Measurements from ENCODE around the gene INPP4B.

Gene INPP4B

DNA sequence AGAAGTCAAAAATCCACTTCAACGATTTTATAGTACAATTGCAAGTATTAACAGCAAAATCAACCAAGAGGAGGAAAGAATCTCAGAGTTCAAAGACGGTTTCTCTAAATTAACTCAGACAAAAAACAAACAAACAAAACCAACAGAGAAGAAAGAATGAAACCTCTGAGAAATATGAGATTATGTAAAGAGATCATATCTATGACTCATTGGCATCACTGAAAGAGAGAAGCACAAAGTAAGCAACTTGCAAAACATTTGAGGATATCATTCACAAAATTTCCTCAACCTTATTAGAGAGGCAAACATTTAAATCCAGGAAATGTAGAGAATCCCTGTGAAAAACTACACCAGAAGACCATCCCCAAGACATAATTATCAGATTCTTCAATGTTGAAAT is 370.4 kb downstream of the INPP4B start:
- Histone ChIP-seq H3K4me1 (ENCODE audit: control insufficient read depth, insufficient read depth, low read depth, low read length) (peaks cover 7% of the 10 kb centered on the region), H4K8ac (ENCODE audit: low read length) (no peak overlapping the region), H2BK12ac (ENCODE audit: low read length in 2 of 2) (no peak overlapping the region), H3K4ac (ENCODE audit: low read depth in 1 of 2, low read length in 2 of 2) (no peak overlapping the region), H3K9ac (ENCODE audit: low read length) (no peak overlapping the region), H3K14ac (ENCODE audit: low read length in 2 of 2) (no peak overlapping the region), H3K9me3 (ENCODE audit: control insufficient read depth, low read length) (no peaks in the 10 kb centered on the region), H2BK15ac (ENCODE audit: low read depth, poor library complexity, severe bottlenecking) (no peak overlapping the region), H3K23ac (ENCODE audit: low read length in 2 of 2) (no peak overlapping the region), H3K36me3 (ENCODE audit: control insufficient read depth in 1 of 2, insufficient read depth in 2 of 2, low read depth in 1 of 2, low read length in 2 of 2) (no peaks in the 10 kb centered on the region), H3K27me3 (ENCODE audit: control insufficient read depth in 1 of 2, insufficient read depth in 1 of 2, low read length in 2 of 2) (no peaks in the 10 kb centered on the region), H3K18ac (ENCODE audit: low read depth in 1 of 2, low read length in 2 of 2) (no peak overlapping the region), H2AFZ (ENCODE audit: low read depth, low read length) (no peak overlapping the region), H3K4me3 (ENCODE audit: insufficient read depth in 1 of 2, low read depth in 1 of 2, low read length in 2 of 2) (no peak overlapping the region), H2BK5ac (ENCODE audit: low read depth, low read length, poor library complexity, severe bottlenecking) (no peak overlapping the region), H2BK120ac (ENCODE audit: low read depth, low read length) (no peak overlapping the region), H2AK5ac (ENCODE audit: low read length, severe bottlenecking) (no peak overlapping the region), H3K4me2 (ENCODE audit: low read length, poor library complexity, severe bottlenecking) (no peak overlapping the region), H4K91ac (ENCODE audit: low read length) (no peak overlapping the region), H3K27ac (ENCODE audit: low read length, poor library complexity, severe bottlenecking) (no peak overlapping the region), H3K79me1 (replicated peaks; ENCODE audit: low read length, poor library complexity, severe bottlenecking) (no peaks in the 10 kb centered on the region)
- no peak for DNase-seq
- WGBS: no CpG with 5 or more reads among the region's 2 CpGs

GRCh38 chr4:142474398-142475087 is 371.6 kb downstream of the INPP4B start:
- no peak overlapping the region for H2BK120ac ChIP-seq (ENCODE audit: low read depth, low read length)
- H2BK15ac ChIP-seq (ENCODE audit: low read depth, poor library complexity, severe bottlenecking): no peak overlapping the region
- no peaks in the 10 kb centered on the region for H3K79me1 ChIP-seq (replicated peaks; ENCODE audit: low read length, poor library complexity, severe bottlenecking)
- H2BK12ac ChIP-seq (ENCODE audit: low read length in 2 of 2): no peak overlapping the region
- H3K36me3 ChIP-seq (ENCODE audit: control insufficient read depth in 1 of 2, insufficient read depth in 2 of 2, low read depth in 1 of 2, low read length in 2 of 2): no peaks in the 10 kb centered on the region
- H3K23ac ChIP-seq (ENCODE audit: low read length in 2 of 2): no peak overlapping the region
- no peak overlapping the region for H2BK5ac ChIP-seq (ENCODE audit: low read depth, low read length, poor library complexity, severe bottlenecking)
- no peak overlapping the region for H3K18ac ChIP-seq (ENCODE audit: low read depth in 1 of 2, low read length in 2 of 2)
- H3K4me3 ChIP-seq (ENCODE audit: insufficient read depth in 1 of 2, low read depth in 1 of 2, low read length in 2 of 2): no peak overlapping the region
- no peaks in the 10 kb centered on the region for H3K9me3 ChIP-seq (ENCODE audit: control insufficient read depth, low read length)
- H3K4me2 ChIP-seq (ENCODE audit: low read length, poor library complexity, severe bottlenecking): no peak overlapping the region
- H3K14ac ChIP-seq (ENCODE audit: low read length in 2 of 2): no peak overlapping the region
- no peak overlapping the region for H4K91ac ChIP-seq (ENCODE audit: low read length)
- no peak overlapping the region for H3K9ac ChIP-seq (ENCODE audit: low read length)
- H4K8ac ChIP-seq (ENCODE audit: low read length): no peak overlapping the region
- no peak overlapping the region for H2AK5ac ChIP-seq (ENCODE audit: low read length, severe bottlenecking)
- no peak for DNase-seq
- no peak overlapping the region for H3K27ac ChIP-seq (ENCODE audit: low read length, poor library complexity, severe bottlenecking)
- WGBS: 97% methylated on average over 4 of the region's 4 CpGs
- no peak overlapping the region for H2AFZ ChIP-seq (ENCODE audit: low read depth, low read length)
- peaks cover 7% of the 10 kb centered on the region for H3K4me1 ChIP-seq (ENCODE audit: control insufficient read depth, insufficient read depth, low read depth, low read length)
- H3K4ac ChIP-seq (ENCODE audit: low read depth in 1 of 2, low read length in 2 of 2): no peak overlapping the region
- no peaks in the 10 kb centered on the region for H3K27me3 ChIP-seq (ENCODE audit: control insufficient read depth in 1 of 2, insufficient read depth in 1 of 2, low read length in 2 of 2)

DNA sequence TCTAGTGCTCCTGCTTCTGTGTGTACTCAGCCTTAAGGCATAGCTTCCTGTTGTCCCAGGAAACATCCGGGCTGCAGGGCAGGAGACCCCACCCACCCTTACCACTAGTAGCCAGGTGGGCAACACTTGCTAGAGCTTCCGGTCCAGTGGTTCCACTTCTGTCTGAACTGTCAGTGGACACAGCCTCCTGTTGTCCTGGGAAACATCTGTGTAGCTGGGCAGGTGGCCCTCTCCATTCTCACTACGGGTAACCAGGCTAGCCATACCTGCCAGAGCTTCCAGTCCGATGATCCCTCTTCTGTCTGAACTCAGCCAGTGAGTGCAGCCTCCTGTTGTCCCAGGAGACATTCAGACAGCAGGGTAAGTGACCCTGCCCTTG is 372.2 kb downstream of the INPP4B start:
- Histone ChIP-seq H3K4me2 (ENCODE audit: low read length, poor library complexity, severe bottlenecking) (no peak overlapping the region), H3K27me3 (ENCODE audit: control insufficient read depth in 1 of 2, insufficient read depth in 1 of 2, low read length in 2 of 2) (no peaks in the 10 kb centered on the region), H2BK5ac (ENCODE audit: low read depth, low read length, poor library complexity, severe bottlenecking) (no peak overlapping the region), H3K9ac (ENCODE audit: low read length) (no peak overlapping the region), H4K91ac (ENCODE audit: low read length) (no peak overlapping the region), H3K36me3 (ENCODE audit: control insufficient read depth in 1 of 2, insufficient read depth in 2 of 2, low read depth in 1 of 2, low read length in 2 of 2) (no peaks in the 10 kb centered on the region), H3K79me1 (replicated peaks; ENCODE audit: low read length, poor library complexity, severe bottlenecking) (no peaks in the 10 kb centered on the region), H3K4me1 (ENCODE audit: control insufficient read depth, insufficient read depth, low read depth, low read length) (peaks cover 7% of the 10 kb centered on the region), H3K23ac (ENCODE audit: low read length in 2 of 2) (no peak overlapping the region), H2BK120ac (ENCODE audit: low read depth, low read length) (no peak overlapping the region), H3K18ac (ENCODE audit: low read depth in 1 of 2, low read length in 2 of 2) (no peak overlapping the region), H2AFZ (ENCODE audit: low read depth, low read length) (no peak overlapping the region), H2BK15ac (ENCODE audit: low read depth, poor library complexity, severe bottlenecking) (no peak overlapping the region), H3K9me3 (ENCODE audit: control insufficient read depth, low read length) (no peaks in the 10 kb centered on the region), H2BK12ac (ENCODE audit: low read length in 2 of 2) (no peak overlapping the region), H3K14ac (ENCODE audit: low read length in 2 of 2) (no peak overlapping the region), H3K4me3 (ENCODE audit: insufficient read depth in 1 of 2, low read depth in 1 of 2, low read length in 2 of 2) (no peak overlapping the region), H2AK5ac (ENCODE audit: low read length, severe bottlenecking) (no peak overlapping the region), H4K8ac (ENCODE audit: low read length) (no peak overlapping the region), H3K4ac (ENCODE audit: low read depth in 1 of 2, low read length in 2 of 2) (no peak overlapping the region), H3K27ac (ENCODE audit: low read length, poor library complexity, severe bottlenecking) (no peak overlapping the region)
- WGBS: 91% methylated on average over 4 of the region's 4 CpGs
- no peak for DNase-seq

- H2BK15ac ChIP-seq (ENCODE audit: low read depth, poor library complexity, severe bottlenecking): no peak overlapping the region
- H2AFZ ChIP-seq (ENCODE audit: low read depth, low read length): no peak overlapping the region
- no peak overlapping the region for H2BK120ac ChIP-seq (ENCODE audit: low read depth, low read length)
- no peak overlapping the region for H3K18ac ChIP-seq (ENCODE audit: low read depth in 1 of 2, low read length in 2 of 2)
- no peak overlapping the region for H3K14ac ChIP-seq (ENCODE audit: low read length in 2 of 2)
- H3K27me3 ChIP-seq (ENCODE audit: control insufficient read depth in 1 of 2, insufficient read depth in 1 of 2, low read length in 2 of 2): no peaks in the 10 kb centered on the region
- H3K79me1 ChIP-seq (replicated peaks; ENCODE audit: low read length, poor library complexity, severe bottlenecking): no peaks in the 10 kb centered on the region
- H3K27ac ChIP-seq (ENCODE audit: low read length, poor library complexity, severe bottlenecking): no peak overlapping the region
- H3K23ac ChIP-seq (ENCODE audit: low read length in 2 of 2): no peak overlapping the region
- H2AK5ac ChIP-seq (ENCODE audit: low read length, severe bottlenecking): no peak overlapping the region
- no peak overlapping the region for H3K9ac ChIP-seq (ENCODE audit: low read length)
- WGBS: 85% methylated on average over 5 of the region's 5 CpGs
- no peaks in the 10 kb centered on the region for H3K9me3 ChIP-seq (ENCODE audit: control insufficient read depth, low read length)
- no peak overlapping the region for H3K4me3 ChIP-seq (ENCODE audit: insufficient read depth in 1 of 2, low read depth in 1 of 2, low read length in 2 of 2)
- no peak overlapping the region for H2BK5ac ChIP-seq (ENCODE audit: low read depth, low read length, poor library complexity, severe bottlenecking)
- no peak for DNase-seq
- H2BK12ac ChIP-seq (ENCODE audit: low read length in 2 of 2): no peak overlapping the region
- no peaks in the 10 kb centered on the region for H3K36me3 ChIP-seq (ENCODE audit: control insufficient read depth in 1 of 2, insufficient read depth in 2 of 2, low read depth in 1 of 2, low read length in 2 of 2)
- H3K4me1 ChIP-seq (ENCODE audit: control insufficient read depth, insufficient read depth, low read depth, low read length): peaks cover 7% of the 10 kb centered on the region
- H3K4me2 ChIP-seq (ENCODE audit: low read length, poor library complexity, severe bottlenecking): no peak overlapping the region
- no peak overlapping the region for H3K4ac ChIP-seq (ENCODE audit: low read depth in 1 of 2, low read length in 2 of 2)
- H4K91ac ChIP-seq (ENCODE audit: low read length): no peak overlapping the region
- no peak overlapping the region for H4K8ac ChIP-seq (ENCODE audit: low read length)
These were observed 372.7 kb downstream of the INPP4B start for GRCh38 chr4:142473218-142473959.

Measured in mesenchymal stem cell (in vitro differentiated cells and primary cell).